GM12892 (cell line): ENCODE measurements around the gene ITIH3.
"Not testable (repeated sequence)": the region's sequence is repeated elsewhere in the genome, so short reads cannot be mapped to it uniquely, and the experiment has no call there.

ENCODE experiments used
- DNase-seq: peaks from one replicate; pipeline ENCODE4 v3.0.0; 2011; ENCODE audit not compliant: insufficient read length
- FAIRE-seq: peaks from 2 replicates; lab custom pipeline; 2011; peaks lifted over from hg19 to GRCh38; lab: Jason Lieb, UNC
- POLR2A ChIP-seq: IDR thresholded peaks from 2 replicates; pipeline ENCODE4 v1.6.1; 2011; ENCODE audit warnings: low read depth, low read length, control low read depth
- POLR2AphosphoS5 ChIP-seq: IDR thresholded peaks from 2 replicates; pipeline ENCODE4 v1.6.1; 2011; ENCODE audit warnings: low read depth, low read length, control low read depth
- TAF1 ChIP-seq: IDR thresholded peaks from 2 replicates; pipeline ENCODE4 v1.6.1; 2011; ENCODE audit warnings: low read depth, mild to moderate bottlenecking, control low read depth, low read length, borderline replicate concordance

The ITIH3 gene

GRCh38 chr3:52773361-52774065 lies 21.1 kb upstream of the ITIH3 start:
- no peak for DNase-seq
- FAIRE-seq = no peak
- TF ChIP-seq TAF1 = no peak
- no peak for TF ChIP-seq POLR2AphosphoS5
- no peak for TF ChIP-seq POLR2A

GRCh38 chr3:52774066-52774713 lies 20.4 kb upstream of the ITIH3 start:
- DNase-seq (no peak), FAIRE-seq (no peak)
- TF ChIP-seq POLR2AphosphoS5 = no peak
- no peak for TF ChIP-seq TAF1
- no peak for TF ChIP-seq POLR2A

- TF ChIP-seq POLR2A (no peak), TAF1 (no peak), POLR2AphosphoS5 (no peak)
- FAIRE-seq (no peak), DNase-seq (no peak)
Measured at GRCh38 chr3:52774901-52775864, 19.4 kb upstream of the ITIH3 start.

GRCh38 chr3:52775877-52776276 lies 18.7 kb upstream of the ITIH3 start:
- FAIRE-seq (no peak), DNase-seq (no peak)
- TF ChIP-seq POLR2A = no peak

- DNase-seq, FAIRE-seq: not testable (repeated sequence)
Measured at GRCh38 chr3:52776486-52776885, 18.1 kb upstream of the ITIH3 start.

GRCh38 chr3:52777127-52777958 lies 17.3 kb upstream of the ITIH3 start, which contains the start of gene ITIH1:
Gene ITIH1 (plus strand): TSS chr3:52777599. CDS start chr3:52777616, 17 bp downstream.
- no peak for FAIRE-seq

GRCh38 chr3:52777959-52778805 lies 16.4 kb upstream of the ITIH3 start:
- DNase-seq = no peak
- no peak for TF ChIP-seq TAF1
- peak; percentile 5 for FAIRE-seq

More at GRCh38 chr3:52777127-52777958, 17.3 kb upstream of the ITIH3 start, which contains the start of gene ITIH1:
- no peak for TF ChIP-seq POLR2AphosphoS5
- no peak for DNase-seq

- DNase-seq = no peak
- TF ChIP-seq POLR2AphosphoS5 (no peak), POLR2A (peak; percentile 48), TAF1 (no peak)
- FAIRE-seq = peak; percentile 81
Measured at GRCh38 chr3:52779011-52779836, 15.4 kb upstream of the ITIH3 start.

- peak; percentile 1; the same call in 1 of the 2 replicates for TF ChIP-seq POLR2A
- TF ChIP-seq TAF1 = no peak
- TF ChIP-seq POLR2AphosphoS5 = no peak
- no peak for DNase-seq
- FAIRE-seq = peak; percentile 61
Measured at GRCh38 chr3:52779837-52780585, 14.6 kb upstream of the ITIH3 start.
